Measurements from ENCODE around the gene SH3RF2.

SH3RF2 gene

DNA sequence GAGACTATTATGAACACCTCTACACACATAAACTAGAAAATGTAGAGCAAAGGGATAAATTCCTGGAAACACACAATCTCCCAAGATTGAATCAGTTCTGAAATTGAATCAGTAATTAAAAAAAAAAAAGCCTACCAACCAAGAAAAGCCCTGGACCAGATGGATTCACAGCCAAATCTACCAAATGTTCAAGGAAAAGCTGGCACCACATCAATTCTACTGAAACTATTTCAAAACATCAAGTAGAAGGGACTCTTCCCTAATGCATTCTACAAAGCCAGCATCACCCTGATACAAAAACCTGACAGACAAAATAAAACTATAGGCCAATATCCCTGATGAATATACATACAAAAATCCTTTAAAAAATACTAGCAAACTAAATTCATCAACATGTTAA lies 38.2 kb upstream of the SH3RF2 start:
- no peaks in the 10 kb centered on the region for H3K27me3 ChIP-seq
- no peaks in the 10 kb centered on the region for H3K9me3 ChIP-seq
- H3K36me3 ChIP-seq: no peaks in the 10 kb centered on the region
- no peak for TF ChIP-seq CTCF (IDR thresholded peaks at IDR 0.05)
- H3K27ac ChIP-seq: no peak overlapping the region
- no peak overlapping the region for H3K4me3 ChIP-seq (ENCODE audit: low read depth in 1 of 2, low read length in 1 of 2)
- H3K4me1 ChIP-seq (ENCODE audit: control insufficient read depth in 1 of 2, insufficient read depth in 1 of 2, low read depth in 1 of 2, low read length in 1 of 2): no peaks in the 10 kb centered on the region

DNA sequence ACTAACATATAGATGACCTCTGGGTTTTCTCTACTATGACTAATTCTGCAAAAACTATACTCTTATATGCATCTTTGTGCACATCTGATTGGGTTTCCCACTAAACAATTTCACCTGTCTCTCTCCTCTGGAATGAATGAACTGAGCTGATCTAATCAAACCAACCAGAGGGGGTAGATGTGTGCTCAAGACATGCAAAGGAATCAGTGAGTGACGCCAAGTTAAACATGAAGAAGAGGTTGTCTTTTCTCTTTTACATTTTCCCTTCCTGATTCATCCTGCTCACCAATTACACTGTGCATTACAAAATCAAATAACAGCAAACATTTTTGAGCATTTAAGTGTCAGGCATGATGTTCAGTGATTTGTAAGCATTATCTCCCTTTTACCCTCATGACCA lies 34.0 kb upstream of the SH3RF2 start:
- H3K4me1 ChIP-seq (ENCODE audit: control insufficient read depth in 1 of 2, insufficient read depth in 1 of 2, low read depth in 1 of 2, low read length in 1 of 2): no peaks in the 10 kb centered on the region
- no peaks in the 10 kb centered on the region for H3K9me3 ChIP-seq
- no peaks in the 10 kb centered on the region for H3K36me3 ChIP-seq
- TF ChIP-seq CTCF (IDR thresholded peaks at IDR 0.05): no peak
- H3K27me3 ChIP-seq: no peaks in the 10 kb centered on the region
- no peak overlapping the region for H3K27ac ChIP-seq
- H3K4me3 ChIP-seq (ENCODE audit: low read depth in 1 of 2, low read length in 1 of 2): no peak overlapping the region

DNA sequence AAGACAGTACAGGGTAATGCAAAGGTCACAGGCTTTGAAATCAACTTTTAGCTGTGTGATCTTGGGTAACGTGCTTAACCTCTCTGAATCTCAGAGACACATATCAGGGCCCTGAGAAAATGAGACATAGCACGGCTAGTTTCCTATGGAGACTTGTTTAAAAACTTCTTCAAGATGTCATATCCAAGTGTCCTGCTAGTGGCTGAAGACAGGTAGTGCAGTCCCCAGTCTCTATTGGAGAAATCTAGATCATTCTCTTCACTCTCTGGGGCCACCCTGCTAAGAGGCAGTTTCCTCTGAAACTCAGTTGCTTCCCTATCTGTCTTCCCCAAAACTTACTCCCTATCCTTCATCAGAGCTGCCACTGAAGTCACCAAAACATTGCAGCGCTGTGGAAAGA lies 33.3 kb upstream of the SH3RF2 start:
- no peak overlapping the region for H3K4me3 ChIP-seq (ENCODE audit: low read depth in 1 of 2, low read length in 1 of 2)
- H3K27ac ChIP-seq: no peak overlapping the region
- TF ChIP-seq CTCF (IDR thresholded peaks at IDR 0.05): no peak
- H3K36me3 ChIP-seq: no peaks in the 10 kb centered on the region
- no peaks in the 10 kb centered on the region for H3K27me3 ChIP-seq
- H3K4me1 ChIP-seq (ENCODE audit: control insufficient read depth in 1 of 2, insufficient read depth in 1 of 2, low read depth in 1 of 2, low read length in 1 of 2): no peaks in the 10 kb centered on the region
- H3K9me3 ChIP-seq: no peaks in the 10 kb centered on the region

- TF ChIP-seq CTCF (IDR thresholded peaks at IDR 0.05): no peak
- no peaks in the 10 kb centered on the region for H3K4me1 ChIP-seq (ENCODE audit: control insufficient read depth in 1 of 2, insufficient read depth in 1 of 2, low read depth in 1 of 2, low read length in 1 of 2)
- peaks cover 6% of the 10 kb centered on the region for H3K27me3 ChIP-seq
- no peak overlapping the region for H3K27ac ChIP-seq
- H3K4me3 ChIP-seq (ENCODE audit: low read depth in 1 of 2, low read length in 1 of 2): no peak overlapping the region
- H3K9me3 ChIP-seq: no peaks in the 10 kb centered on the region
- no peaks in the 10 kb centered on the region for H3K36me3 ChIP-seq
These were observed 32.5 kb upstream of the SH3RF2 start for GRCh38 chr5:145903867-145904266.

DNA sequence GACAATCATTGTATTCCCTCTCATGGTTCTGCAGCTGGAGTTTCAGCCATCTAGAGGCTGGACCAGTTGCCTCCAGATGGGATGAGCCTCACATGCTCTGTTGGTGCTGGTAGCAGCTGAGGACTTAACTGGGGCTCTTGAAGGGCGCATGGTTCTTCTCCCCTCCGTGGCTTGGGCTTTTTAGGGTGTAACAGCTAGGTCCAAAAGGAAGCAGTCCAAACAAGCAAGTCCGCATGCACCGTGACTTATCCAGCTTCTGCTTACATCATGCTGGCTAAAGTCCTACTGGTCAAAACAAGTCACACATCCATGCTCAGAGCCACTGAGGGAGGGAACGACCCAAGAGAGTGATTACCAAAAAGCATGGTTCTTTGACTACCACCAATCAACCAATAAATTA lies 31.6 kb upstream of the SH3RF2 start:
- no peaks in the 10 kb centered on the region for H3K36me3 ChIP-seq
- H3K27ac ChIP-seq: no peak overlapping the region
- H3K4me1 ChIP-seq (ENCODE audit: control insufficient read depth in 1 of 2, insufficient read depth in 1 of 2, low read depth in 1 of 2, low read length in 1 of 2): no peaks in the 10 kb centered on the region
- H3K9me3 ChIP-seq: no peaks in the 10 kb centered on the region
- no peak overlapping the region for H3K4me3 ChIP-seq (ENCODE audit: low read depth in 1 of 2, low read length in 1 of 2)
- H3K27me3 ChIP-seq: peaks cover 10% of the 10 kb centered on the region
- no peak for TF ChIP-seq CTCF (IDR thresholded peaks at IDR 0.05)

GRCh38 chr5:145906401-145906800 lies 30.0 kb upstream of the SH3RF2 start:
- TF ChIP-seq CTCF (IDR thresholded peaks at IDR 0.05): no peak
- Histone ChIP-seq H3K4me3 (ENCODE audit: low read depth in 1 of 2, low read length in 1 of 2) (no peak overlapping the region), H3K27ac (no peak overlapping the region), H3K27me3 (peaks cover 10% of the 10 kb centered on the region), H3K36me3 (no peaks in the 10 kb centered on the region), H3K4me1 (ENCODE audit: control insufficient read depth in 1 of 2, insufficient read depth in 1 of 2, low read depth in 1 of 2, low read length in 1 of 2) (no peaks in the 10 kb centered on the region), H3K9me3 (no peaks in the 10 kb centered on the region)
